ENCODE results near the gene TMEM225. TPM values are rescaled to one million over a fixed set of nuclear protein-coding genes. Genes with fewer than 3 reads are reported as not detected.

The TMEM225 gene
- total and polyA plus RNA-seq, 4 experiments from 2014 or later = not detected

Other genes starting within 250 kb of the TMEM225 start
- not detected for gene SCN3B, start 231.0 kb downstream of the TMEM225 start, total RNA-seq
- gene SCN3B, start 231.0 kb downstream of the TMEM225 start, polyA plus RNA-seq = under 1 TPM in 1 of 2 donors, not detected in 1; 0.05 TPM
- 10 to 100 TPM; 17.4 to 21.6 TPM for gene ZNF202, start 144.0 kb downstream of the TMEM225 start, total RNA-seq
- gene ZNF202, start 144.0 kb downstream of the TMEM225 start, polyA plus RNA-seq = 1 to 10 TPM; 1.9 to 8.5 TPM
- gene OR6X1, start 131.2 kb downstream of the TMEM225 start, total RNA-seq = not detected
- not detected for gene OR6X1, start 131.2 kb downstream of the TMEM225 start, polyA plus RNA-seq
- gene OR6M1, start 79.3 kb downstream of the TMEM225 start, total RNA-seq = not detected
- not detected for gene OR6M1, start 79.3 kb downstream of the TMEM225 start, polyA plus RNA-seq
- not detected for gene OR8D4, start 16.5 kb upstream of the TMEM225 start, total RNA-seq
- gene OR8D4, start 16.5 kb upstream of the TMEM225 start, polyA plus RNA-seq = not detected
- not detected for gene OR4D5, start 53.9 kb upstream of the TMEM225 start, total RNA-seq
- not detected for gene OR4D5, start 53.9 kb upstream of the TMEM225 start, polyA plus RNA-seq
- gene OR6T1, start 58.2 kb upstream of the TMEM225 start, total RNA-seq = not detected
- gene OR6T1, start 58.2 kb upstream of the TMEM225 start, polyA plus RNA-seq = not detected
- gene OR10S1, start 92.1 kb upstream of the TMEM225 start, total RNA-seq = not detected
- gene OR10S1, start 92.1 kb upstream of the TMEM225 start, polyA plus RNA-seq = not detected
- not detected for gene OR10G6, start 109.5 kb upstream of the TMEM225 start, total RNA-seq
- gene OR10G6, start 109.5 kb upstream of the TMEM225 start, polyA plus RNA-seq = not detected
- gene OR10G4, start 127.3 kb upstream of the TMEM225 start, total RNA-seq = not detected
- gene OR10G4, start 127.3 kb upstream of the TMEM225 start, polyA plus RNA-seq = not detected
- not detected for gene OR10G9, start 137.3 kb upstream of the TMEM225 start, total RNA-seq
- gene OR10G9, start 137.3 kb upstream of the TMEM225 start, polyA plus RNA-seq = not detected
- not detected for gene OR10G8, start 141.1 kb upstream of the TMEM225 start, total RNA-seq
- gene OR10G8, start 141.1 kb upstream of the TMEM225 start, polyA plus RNA-seq = not detected
- not detected for gene OR10G7, start 155.7 kb upstream of the TMEM225 start, total RNA-seq
- gene OR10G7, start 155.7 kb upstream of the TMEM225 start, polyA plus RNA-seq = not detected
- 1 to 10 TPM; 6.4 to 7.2 TPM for gene VWA5A, start 229.8 kb upstream of the TMEM225 start, total RNA-seq
- 10 to 100 TPM in 1 of 2 donors, 1 to 10 TPM in 1; 8.3 to 12.3 TPM for gene VWA5A, start 229.8 kb upstream of the TMEM225 start, polyA plus RNA-seq